Colonic mucosa (tissue), 2 donors: ENCODE data around the gene C1orf56. TPM values are rescaled to one million over a fixed set of nuclear protein-coding genes. Genes with fewer than 3 reads are reported as not detected.

Experiments used
- total RNA-seq, 2 donors: library from RNA; stranded (reverse); fragmentation: NEBNext Ultra II Directional in 1 of 2; extraction: Animal tissue kit (Norgen Biotek cat#: 25700) in 1 of 2; gene quantifications; one replicate each; pipeline ENCODE4 v1.2.1, GENCODE V29; 2021
- donor health status: DM: no; HTN: no; CAD: no.
- donor health status: DM: no; HTN: no; CAD: no.

The C1orf56 gene
- total RNA-seq, 2 donors from 2014 or later, result 2.6 to 3.2 TPM

Other genes starting within 250 kb of the C1orf56 start
- 10 to 100 TPM; 11.4 to 33.6 TPM for gene CTSK, start 239.5 kb upstream of the C1orf56 start, total RNA-seq
- gene ARNT, start 171.2 kb upstream of the C1orf56 start, total RNA-seq, result 10 to 100 TPM; 29.5 to 41.7 TPM
- not detected for gene CTXND2, start 160.6 kb upstream of the C1orf56 start, total RNA-seq
- 10 to 100 TPM; 28.2 to 32.8 TPM for gene SETDB1, start 121.4 kb upstream of the C1orf56 start, total RNA-seq
- 100 to 1,000 TPM; 140 to 157 TPM for gene CERS2, start 72.9 kb upstream of the C1orf56 start, total RNA-seq
- gene ANXA9, start 65.5 kb upstream of the C1orf56 start, total RNA-seq, result under 1 TPM; 0.40 to 0.53 TPM
- 10 to 100 TPM; 40.4 to 43.1 TPM for gene MINDY1, start 40.8 kb upstream of the C1orf56 start, total RNA-seq
- 10 to 100 TPM; 20.4 to 21.5 TPM for gene PRUNE1, start 39.3 kb upstream of the C1orf56 start, total RNA-seq
- 1 to 10 TPM in 1 of 2 donors, under 1 TPM in 1; 0.69 to 1.9 TPM for gene BNIPL, start 11.2 kb upstream of the C1orf56 start, total RNA-seq
- 10 to 100 TPM; 57.9 to 66.8 TPM for gene CDC42SE1, start 11.9 kb downstream of the C1orf56 start, total RNA-seq
- 1 to 10 TPM in 1 of 2 donors, under 1 TPM in 1; 0.42 to 1.3 TPM for gene MLLT11, start 12.6 kb downstream of the C1orf56 start, total RNA-seq
- gene GABPB2, start 23.0 kb downstream of the C1orf56 start, total RNA-seq, result 10 to 100 TPM; 13.1 to 15.2 TPM
- 1 to 10 TPM; 1.6 to 3.2 TPM for gene SEMA6C, start 98.9 kb downstream of the C1orf56 start, total RNA-seq
- gene TNFAIP8L2, start 108.9 kb downstream of the C1orf56 start, total RNA-seq, result 1 to 10 TPM in 1 of 2 donors, under 1 TPM in 1; 0.72 to 1.2 TPM
- 1 to 10 TPM; 6.8 to 7.2 TPM for gene LYSMD1, start 118.2 kb downstream of the C1orf56 start, total RNA-seq
- 10 to 100 TPM; 22.7 to 31.8 TPM for gene SCNM1, start 118.4 kb downstream of the C1orf56 start, total RNA-seq
- gene TMOD4, start 128.2 kb downstream of the C1orf56 start, total RNA-seq, result under 1 TPM in 1 of 2 donors, not detected in 1; 0.67 TPM
- gene VPS72, start 142.4 kb downstream of the C1orf56 start, total RNA-seq, result 10 to 100 TPM; 38.8 TPM
- 10 to 100 TPM; 33.3 to 38.9 TPM for gene PIP5K1A, start 150.8 kb downstream of the C1orf56 start, total RNA-seq
- 100 to 1,000 TPM; 103 to 158 TPM for gene PSMD4, start 207.0 kb downstream of the C1orf56 start, total RNA-seq
- 10 to 100 TPM; 27.5 to 28.4 TPM for gene ZNF687, start 234.5 kb downstream of the C1orf56 start, total RNA-seq